ENCODE results near the gene S100B.
"Not testable (repeated sequence)": the region's sequence is repeated elsewhere in the genome, so short reads cannot be mapped to it uniquely, and the experiment has no call there.

The S100B gene

GRCh38 chr21:46604975-46605766 lies at the start of gene S100B:
TSS of gene S100B (minus strand) at chr21:46605082. CDS start at chr21:46602415, 2,667 bp downstream.
- DNase-seq: peak; percentile 44

GRCh38 chr21:46651121-46651520 lies 46.2 kb upstream of the S100B start:
- no peak for DNase-seq

- no peak for DNase-seq
These were observed 45.7 kb upstream of the S100B start for GRCh38 chr21:46650476-46651098.

- no peak for DNase-seq
These were observed 44.5 kb upstream of the S100B start for GRCh38 chr21:46649356-46649755.

GRCh38 chr21:46648539-46648938 lies 43.7 kb upstream of the S100B start:
- DNase-seq: no peak

- DNase-seq: no peak
These were observed 41.8 kb upstream of the S100B start for GRCh38 chr21:46646541-46647154.

- no peak for DNase-seq
These were observed 41.0 kb upstream of the S100B start for GRCh38 chr21:46645840-46646239.

- no peak for DNase-seq
These were observed 38.7 kb upstream of the S100B start for GRCh38 chr21:46643379-46644177.

GRCh38 chr21:46641656-46642055 lies 36.8 kb upstream of the S100B start:
- DNase-seq: no peak

GRCh38 chr21:46639489-46640386 lies 34.9 kb upstream of the S100B start:
- no peak for DNase-seq

- DNase-seq: no peak
These were observed 33.3 kb upstream of the S100B start for GRCh38 chr21:46637952-46638746.

GRCh38 chr21:46636550-46637285 lies 31.8 kb upstream of the S100B start:
- DNase-seq: peak; percentile 41

- no peak for DNase-seq
These were observed 31.3 kb upstream of the S100B start for GRCh38 chr21:46636181-46636512.

- DNase-seq: peak; percentile 99
These were observed 30.7 kb upstream of the S100B start, which contains the start of gene PRMT2 for GRCh38 chr21:46635324-46636180. TSS of gene PRMT2 (plus strand) at chr21:46635674. CDS start at chr21:46636952, 1,278 bp downstream.

GRCh38 chr21:46634966-46635323 lies 30.1 kb upstream of the S100B start:
- peak; percentile 59 for DNase-seq

GRCh38 chr21:46634427-46634826 lies 29.5 kb upstream of the S100B start:
- DNase-seq: no peak

- DNase-seq: peak; percentile 60
These were observed 28.7 kb upstream of the S100B start for GRCh38 chr21:46633566-46633965.

GRCh38 chr21:46630915-46631314 lies 26.0 kb upstream of the S100B start:
- DNase-seq: not testable (repeated sequence)

- DNase-seq: no peak
These were observed 24.0 kb upstream of the S100B start for GRCh38 chr21:46628868-46629267.

- DNase-seq: no peak
These were observed 22.8 kb upstream of the S100B start for GRCh38 chr21:46627726-46628125.
